Retinal pigment epithelial cell (primary cell): Measurements from ENCODE around the gene CCNK.

Experiments
- DNase-seq: peaks from one replicate; pipeline ENCODE4 v3.0.0-alpha.2; 2010; ENCODE audit warnings: low read depth
- H3K4me3 ChIP-seq: 2 replicates; pipeline ENCODE4 v1.5.1; 2011; ENCODE audit warnings: mild to moderate bottlenecking, low read length, control low read depth, moderate library complexity
- CTCF ChIP-seq: conservative IDR thresholded peaks from 2 replicates; pipeline ENCODE4 v1.5.1; 2011; ENCODE audit warnings: low read depth, low read length, control low read depth, inconsistent platforms

Gene CCNK

GRCh38 chr14:99551034-99551922 is 70.1 kb downstream of the CCNK start:
- no peak for TF ChIP-seq CTCF
- no peak overlapping the region for H3K4me3 ChIP-seq
- DNase-seq = no peak

DNA sequence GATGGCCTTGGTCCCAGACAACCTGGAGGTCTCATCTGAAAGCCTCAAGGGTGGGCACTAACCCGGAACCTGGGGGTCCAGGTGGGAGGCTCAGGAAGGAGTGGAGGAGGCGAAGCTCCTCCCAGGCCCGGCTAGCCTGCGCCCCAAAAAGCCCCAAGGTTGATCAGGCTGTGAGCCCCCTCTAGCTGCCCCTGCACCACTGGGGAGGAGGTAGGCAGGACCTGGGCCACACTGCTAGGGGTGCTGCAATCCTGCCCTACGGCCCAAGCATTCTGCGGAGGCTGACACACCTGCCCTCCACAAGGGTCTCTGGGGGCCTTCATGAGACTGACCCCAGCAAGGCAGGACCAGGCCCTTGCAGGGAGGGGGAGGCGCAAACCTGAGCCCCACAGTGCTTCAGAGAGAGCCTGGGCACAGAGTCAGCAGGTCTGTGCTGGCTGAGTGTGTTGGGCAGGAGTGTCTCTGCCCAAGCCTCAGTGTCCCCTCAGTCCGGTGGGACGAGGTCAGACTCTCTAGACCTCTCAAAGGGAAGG is 70.9 kb downstream of the CCNK start:
- no peak overlapping the region for H3K4me3 ChIP-seq
- no peak for TF ChIP-seq CTCF
- DNase-seq = no peak

- no peak for TF ChIP-seq CTCF
- no peak overlapping the region for H3K4me3 ChIP-seq
- no peak for DNase-seq
These were observed 71.5 kb downstream of the CCNK start for GRCh38 chr14:99552572-99553216.

- no peak for DNase-seq
- no peak overlapping the region for H3K4me3 ChIP-seq
- TF ChIP-seq CTCF = no peak
These were observed 73.0 kb downstream of the CCNK start for GRCh38 chr14:99554184-99554583.

DNA sequence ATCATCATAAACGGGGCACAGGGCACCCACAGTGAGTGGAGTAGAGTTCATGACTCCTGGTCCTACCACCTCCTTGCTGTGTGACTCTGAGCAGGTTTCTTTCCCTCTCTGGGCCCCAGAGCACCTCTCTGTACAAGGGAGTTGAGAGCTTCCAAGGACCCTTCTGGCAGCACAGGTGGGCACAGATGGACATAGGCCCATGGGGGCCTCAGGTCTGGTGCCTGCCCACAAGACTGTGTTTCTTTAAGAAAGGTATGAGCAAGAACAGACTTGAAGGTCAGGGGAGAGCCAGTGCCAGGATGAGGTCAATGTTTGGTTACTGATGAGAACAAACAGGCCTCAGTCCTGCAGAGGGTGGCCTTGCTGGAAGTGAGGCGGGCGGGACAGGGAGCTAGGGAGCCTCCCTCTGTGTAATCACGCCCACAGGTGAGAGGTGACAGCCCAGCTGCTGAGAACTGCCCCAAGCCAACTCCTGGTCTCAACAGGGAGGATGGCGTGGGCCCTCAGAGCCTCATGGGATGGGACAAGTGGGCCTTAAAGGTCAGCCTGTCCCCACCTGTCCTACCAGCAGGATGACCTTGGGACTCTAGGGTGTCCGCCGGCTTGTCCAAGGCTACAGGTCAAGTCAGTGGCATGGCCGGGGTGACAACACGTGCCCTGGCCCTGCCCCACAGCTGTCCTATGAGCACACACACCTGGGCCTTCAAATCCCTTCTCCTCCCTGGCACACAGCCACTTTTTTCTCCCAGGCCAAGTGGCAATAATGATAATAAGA is 73.7 kb downstream of the CCNK start:
- no peak for DNase-seq
- no peak overlapping the region for H3K4me3 ChIP-seq
- TF ChIP-seq CTCF = no peak

DNA sequence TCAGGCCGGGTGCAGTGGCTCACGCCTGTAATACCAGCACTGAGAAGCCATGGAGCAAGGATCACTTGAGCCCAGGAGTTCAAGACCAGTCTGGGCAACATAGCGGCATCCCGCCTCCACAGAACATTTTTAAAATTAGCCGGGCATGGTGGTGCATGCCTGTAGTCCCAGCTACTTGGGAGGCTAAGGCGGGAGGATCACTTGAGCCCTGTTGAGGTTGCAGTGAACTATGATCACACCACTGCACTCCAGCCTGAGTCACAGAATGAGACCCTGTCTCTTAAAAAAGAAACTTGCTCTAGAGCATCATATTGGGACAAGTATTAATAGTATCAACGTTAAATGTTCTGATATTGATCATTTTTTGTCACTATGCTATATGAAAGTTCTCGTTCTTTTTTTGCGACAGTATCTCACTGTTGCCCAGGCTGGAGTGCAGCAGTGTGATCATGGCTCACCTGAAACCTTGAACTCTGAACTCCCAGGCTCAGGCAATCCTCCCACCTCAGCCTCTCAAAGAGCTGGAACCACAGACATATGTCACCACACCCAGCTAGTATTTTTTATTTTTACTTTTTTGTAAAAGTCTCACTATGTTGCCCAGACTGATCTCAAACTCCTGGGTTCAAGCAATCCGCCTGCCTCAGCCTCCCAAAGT is 75.1 kb downstream of the CCNK start:
- DNase-seq = no peak
- no peak for TF ChIP-seq CTCF

More for the DNA sequence above, 75.1 kb downstream of the CCNK start:
- no peak overlapping the region for H3K4me3 ChIP-seq
